ENCODE measurements around the gene DOCK7. TPM values are rescaled to one million over a fixed set of nuclear protein-coding genes. Genes with fewer than 3 reads are reported as not detected.

DOCK7 gene
- total and polyA plus RNA-seq, 2 of the 13 experiments (the other 11 are each of a cell fraction or from before 2014, with no cell fraction given), result 45.7 to 67.2 TPM

DNA sequence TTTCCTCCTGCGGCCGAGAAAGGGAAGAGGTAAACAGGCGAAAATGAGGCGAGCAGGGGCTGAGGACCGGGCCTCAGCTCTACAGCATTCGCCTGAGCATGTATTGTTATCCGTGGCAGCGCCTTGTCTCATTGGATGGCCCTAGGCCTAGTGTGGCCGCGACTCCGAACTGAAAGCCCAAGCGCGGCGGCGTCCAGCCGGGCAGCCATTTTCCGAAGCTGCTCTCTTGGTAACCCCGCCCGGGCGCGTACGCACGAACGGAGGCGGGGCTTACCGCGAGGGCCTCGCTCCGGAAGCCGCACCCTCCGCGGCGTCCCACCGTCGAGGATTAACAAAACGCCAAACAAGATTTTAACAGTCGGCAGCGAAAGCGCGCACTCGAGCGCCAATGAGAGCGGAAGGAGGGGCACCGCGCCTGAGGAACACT, 252.1 kb downstream of the DOCK7 start (continued):
- TF ChIP-seq ZNF749 (CRISPR knock-in tag; IDR thresholded peaks at IDR 0.05; ENCODE audit: borderline replicate concordance), result peak; percentile 17; the same call in 1 of the 2 replicates
- TF ChIP-seq, protein P1, sequence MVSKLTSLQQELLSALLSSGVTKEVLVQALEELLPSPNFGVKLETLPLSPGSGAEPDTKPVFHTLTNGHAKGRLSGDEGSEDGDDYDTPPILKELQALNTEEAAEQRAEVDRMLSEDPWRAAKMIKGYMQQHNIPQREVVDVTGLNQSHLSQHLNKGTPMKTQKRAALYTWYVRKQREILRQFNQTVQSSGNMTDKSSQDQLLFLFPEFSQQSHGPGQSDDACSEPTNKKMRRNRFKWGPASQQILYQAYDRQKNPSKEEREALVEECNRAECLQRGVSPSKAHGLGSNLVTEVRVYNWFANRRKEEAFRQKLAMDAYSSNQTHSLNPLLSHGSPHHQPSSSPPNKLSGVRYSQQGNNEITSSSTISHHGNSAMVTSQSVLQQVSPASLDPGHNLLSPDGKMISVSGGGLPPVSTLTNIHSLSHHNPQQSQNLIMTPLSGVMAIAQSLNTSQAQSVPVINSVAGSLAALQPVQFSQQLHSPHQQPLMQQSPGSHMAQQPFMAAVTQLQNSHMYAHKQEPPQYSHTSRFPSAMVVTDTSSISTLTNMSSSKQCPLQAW (CRISPR knock-in tag; IDR thresholded peaks at IDR 0.05), result peak; percentile 31
- peak; percentile 18 for TF ChIP-seq ZNF781 (CRISPR knock-in tag; IDR thresholded peaks at IDR 0.05; ENCODE audit: borderline replicate concordance, not compliant biosample characterization)
- TF ChIP-seq, protein P2, sequence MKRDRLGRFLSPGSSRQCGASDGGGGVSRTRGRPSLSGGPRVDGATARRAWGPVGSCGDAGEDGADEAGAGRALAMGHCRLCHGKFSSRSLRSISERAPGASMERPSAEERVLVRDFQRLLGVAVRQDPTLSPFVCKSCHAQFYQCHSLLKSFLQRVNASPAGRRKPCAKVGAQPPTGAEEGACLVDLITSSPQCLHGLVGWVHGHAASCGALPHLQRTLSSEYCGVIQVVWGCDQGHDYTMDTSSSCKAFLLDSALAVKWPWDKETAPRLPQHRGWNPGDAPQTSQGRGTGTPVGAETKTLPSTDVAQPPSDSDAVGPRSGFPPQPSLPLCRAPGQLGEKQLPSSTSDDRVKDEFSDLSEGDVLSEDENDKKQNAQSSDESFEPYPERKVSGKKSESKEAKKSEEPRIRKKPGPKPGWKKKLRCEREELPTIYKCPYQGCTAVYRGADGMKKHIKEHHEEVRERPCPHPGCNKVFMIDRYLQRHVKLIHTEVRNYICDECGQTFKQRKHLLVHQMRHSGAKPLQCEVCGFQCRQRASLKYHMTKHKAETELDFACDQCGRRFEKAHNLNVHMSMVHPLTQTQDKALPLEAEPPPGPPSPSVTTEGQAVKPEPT (CRISPR knock-in tag; IDR thresholded peaks at IDR 0.05; ENCODE audit: low read depth), result no peak
- TF ChIP-seq HHEX (CRISPR knock-in tag; IDR thresholded peaks at IDR 0.05), result no peak
- TF ChIP-seq, protein P3, sequence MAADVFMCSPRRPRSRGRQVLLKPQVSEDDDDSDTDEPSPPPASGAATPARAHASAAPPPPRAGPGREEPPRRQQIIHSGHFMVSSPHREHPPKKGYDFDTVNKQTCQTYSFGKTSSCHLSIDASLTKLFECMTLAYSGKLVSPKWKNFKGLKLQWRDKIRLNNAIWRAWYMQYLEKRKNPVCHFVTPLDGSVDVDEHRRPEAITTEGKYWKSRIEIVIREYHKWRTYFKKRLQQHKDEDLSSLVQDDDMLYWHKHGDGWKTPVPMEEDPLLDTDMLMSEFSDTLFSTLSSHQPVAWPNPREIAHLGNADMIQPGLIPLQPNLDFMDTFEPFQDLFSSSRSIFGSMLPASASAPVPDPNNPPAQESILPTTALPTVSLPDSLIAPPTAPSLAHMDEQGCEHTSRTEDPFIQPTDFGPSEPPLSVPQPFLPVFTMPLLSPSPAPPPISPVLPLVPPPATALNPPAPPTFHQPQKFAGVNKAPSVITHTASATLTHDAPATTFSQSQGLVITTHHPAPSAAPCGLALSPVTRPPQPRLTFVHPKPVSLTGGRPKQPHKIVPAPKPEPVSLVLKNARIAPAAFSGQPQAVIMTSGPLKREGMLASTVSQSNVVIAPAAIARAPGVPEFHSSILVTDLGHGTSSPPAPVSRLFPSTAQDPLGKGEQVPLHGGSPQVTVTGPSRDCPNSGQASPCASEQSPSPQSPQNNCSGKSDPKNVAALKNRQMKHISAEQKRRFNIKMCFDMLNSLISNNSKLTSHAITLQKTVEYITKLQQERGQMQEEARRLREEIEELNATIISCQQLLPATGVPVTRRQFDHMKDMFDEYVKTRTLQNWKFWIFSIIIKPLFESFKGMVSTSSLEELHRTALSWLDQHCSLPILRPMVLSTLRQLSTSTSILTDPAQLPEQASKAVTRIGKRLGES (CRISPR knock-in tag; IDR thresholded peaks at IDR 0.05; ENCODE audit: borderline replicate concordance), result no peak
- peak; percentile 98 for TF ChIP-seq PHF8 (CRISPR knock-in tag; IDR thresholded peaks at IDR 0.05)
- no peak for TF ChIP-seq CC2D1A (CRISPR knock-in tag; IDR thresholded peaks at IDR 0.05)
- TF ChIP-seq, protein P4, sequence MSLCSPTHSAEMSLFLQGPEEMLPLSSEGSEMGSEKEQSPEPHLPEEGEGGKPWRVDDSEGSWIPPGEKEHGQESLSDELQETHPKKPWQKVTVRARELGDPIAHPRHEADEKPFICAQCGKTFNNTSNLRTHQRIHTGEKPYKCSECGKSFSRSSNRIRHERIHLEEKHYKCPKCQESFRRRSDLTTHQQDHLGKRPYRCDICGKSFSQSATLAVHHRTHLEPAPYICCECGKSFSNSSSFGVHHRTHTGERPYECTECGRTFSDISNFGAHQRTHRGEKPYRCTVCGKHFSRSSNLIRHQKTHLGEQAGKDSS (CRISPR knock-in tag; IDR thresholded peaks at IDR 0.05; ENCODE audit: borderline replicate concordance, low read depth), result 0 out of 2 replicates have a peak, but pooled peaks have one; percentile 11
- peak; percentile 56; the same call in 1 of the 2 replicates for TF ChIP-seq MYC (CRISPR knock-in tag; IDR thresholded peaks at IDR 0.05; ENCODE audit: borderline replicate concordance)
- TF ChIP-seq GATAD2A (CRISPR knock-in tag; IDR thresholded peaks at IDR 0.05), result peak; percentile 36
- peak; percentile 79 for TF ChIP-seq ZBTB10 (CRISPR knock-in tag; IDR thresholded peaks at IDR 0.05; ENCODE audit: borderline replicate concordance)
- TF ChIP-seq ZNF816 (CRISPR knock-in tag; IDR thresholded peaks at IDR 0.05; ENCODE audit: borderline replicate concordance), result 0 out of 2 replicates have a peak, but pooled peaks have one; percentile 22
- TF ChIP-seq PRPF4 (IDR thresholded peaks at IDR 0.05; ENCODE audit: low read depth, low read length, poor library complexity, severe bottlenecking), result no peak
- no peak for TF ChIP-seq SMC3 (IDR thresholded peaks at IDR 0.05; ENCODE audit: low read length)
- peak; percentile 74 for TF ChIP-seq SALL1 (CRISPR knock-in tag; IDR thresholded peaks at IDR 0.05)
- no peak for TF ChIP-seq ZNF224 (CRISPR knock-in tag; IDR thresholded peaks at IDR 0.05)
- TF ChIP-seq PLRG1 (conservative IDR thresholded peaks at IDR 0.05), result no peak
- 0 out of 2 replicates have a peak, but pooled peaks have one; percentile 28 for TF ChIP-seq ZNF563 (CRISPR knock-in tag; IDR thresholded peaks at IDR 0.05)
- TF ChIP-seq ZNF616 (CRISPR knock-in tag; IDR thresholded peaks at IDR 0.05; ENCODE audit: low read depth), result no peak

All from HepG2 (cell line).